Stimulated activated CD4-positive, alpha-beta T cell treated with anti-CD3 and anti-CD28 coated beads, TNF-alpha, amount 100 ng/mL, for 48 hours (primary cell): ENCODE data around the gene MELTF.

Source experiments
- DNase-seq, 3 donors: peaks; one replicate each; pipeline ENCODE4 v3.0.0-alpha.2; 2020; ENCODE audit warnings: low read depth in 3 of 3

Gene MELTF

GRCh38 chr3:196994056-196994455 lies 35.6 kb downstream of the MELTF start:
- DNase-seq = no peak

GRCh38 chr3:196992461-196993065 lies 37.1 kb downstream of the MELTF start:
- DNase-seq = no peak

DNA sequence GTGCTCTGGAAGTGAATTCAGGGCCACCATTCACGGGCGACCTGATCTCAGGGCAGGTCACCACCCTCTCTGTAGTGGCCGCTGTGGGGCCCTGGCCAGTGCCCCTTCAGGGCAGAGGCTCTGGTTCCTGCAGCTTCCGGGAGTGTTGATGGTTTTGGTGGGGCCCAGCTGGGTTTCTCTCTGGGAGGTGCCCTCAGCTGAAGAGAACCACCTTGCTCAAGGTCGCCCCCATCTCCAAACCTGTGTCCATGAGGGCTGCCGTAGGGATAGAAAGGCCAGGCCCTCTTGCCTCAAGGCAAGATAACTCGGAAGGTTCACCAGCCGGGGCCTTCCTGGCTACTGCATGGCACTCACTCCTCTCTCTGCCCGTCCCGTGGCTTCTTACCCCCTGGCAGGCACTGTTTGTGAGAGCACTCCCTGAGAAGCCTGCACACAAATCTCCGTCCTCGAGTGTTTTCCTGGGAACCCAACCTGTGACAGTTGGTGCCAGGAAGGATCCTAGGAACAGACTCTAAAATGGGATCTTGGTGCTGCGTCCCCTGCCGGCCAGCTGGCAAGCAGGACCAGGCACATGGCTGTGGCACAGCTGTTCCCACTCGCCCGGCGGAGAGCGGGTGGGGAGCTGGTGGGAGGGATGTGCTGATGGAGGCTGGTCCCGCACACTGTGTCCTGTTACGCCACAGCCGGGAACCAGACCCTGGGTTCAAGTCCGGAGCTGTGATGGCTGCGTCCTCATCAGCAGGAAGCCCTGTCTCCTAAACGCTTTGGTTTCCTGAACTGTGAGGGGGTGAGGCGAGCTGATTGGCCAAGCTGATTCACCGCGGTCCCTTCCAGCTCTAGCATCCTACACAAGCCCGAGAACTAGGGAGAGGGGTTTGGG lies 37.8 kb downstream of the MELTF start:
- no peak for DNase-seq

DNA sequence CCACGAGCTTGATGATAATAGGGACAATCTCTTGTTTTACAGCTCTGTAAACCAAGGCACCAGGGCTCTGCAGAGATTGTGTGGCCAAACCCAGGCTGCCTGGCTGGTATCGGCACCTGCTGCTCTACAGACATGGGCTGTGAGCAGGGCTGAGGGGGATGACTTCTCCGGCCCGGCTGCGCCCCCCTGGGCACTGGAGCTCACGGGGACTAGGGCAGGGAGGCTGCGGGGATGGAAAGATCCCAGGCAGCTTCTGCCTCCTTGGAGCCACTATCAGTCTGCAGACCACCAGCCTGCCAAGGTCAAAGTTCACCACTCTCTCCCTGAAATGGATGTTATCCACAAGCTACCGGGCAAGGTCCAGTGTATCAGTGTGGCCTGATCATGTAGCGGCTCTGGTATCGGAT lies 39.0 kb downstream of the MELTF start:
- no peak for DNase-seq

DNA sequence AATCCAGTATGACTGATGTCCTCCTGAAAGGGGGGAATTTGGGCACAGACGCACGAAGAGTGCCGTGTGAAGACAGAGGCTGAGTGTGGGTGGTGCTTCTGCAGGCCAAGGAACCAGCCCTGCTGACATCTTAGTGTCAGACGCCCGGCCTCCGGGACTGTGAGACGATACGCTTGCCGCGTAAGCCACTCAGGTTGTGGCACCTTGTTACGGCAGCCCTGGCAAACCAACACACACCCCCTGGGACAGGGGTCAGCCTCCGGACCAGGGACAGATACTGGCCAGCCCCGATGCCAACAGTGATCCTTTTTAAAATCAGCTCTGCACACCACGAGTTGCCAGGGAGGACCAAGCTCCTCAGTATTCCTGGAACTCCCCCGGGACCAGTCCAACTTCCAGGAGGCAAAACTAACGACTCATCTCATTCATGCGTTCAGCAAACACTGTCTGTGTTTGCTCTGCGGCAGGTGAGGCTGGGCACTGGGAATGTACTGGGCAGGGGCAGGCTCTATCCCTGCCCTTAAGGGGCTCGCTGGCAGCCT lies 39.8 kb downstream of the MELTF start:
- no peak for DNase-seq

DNA sequence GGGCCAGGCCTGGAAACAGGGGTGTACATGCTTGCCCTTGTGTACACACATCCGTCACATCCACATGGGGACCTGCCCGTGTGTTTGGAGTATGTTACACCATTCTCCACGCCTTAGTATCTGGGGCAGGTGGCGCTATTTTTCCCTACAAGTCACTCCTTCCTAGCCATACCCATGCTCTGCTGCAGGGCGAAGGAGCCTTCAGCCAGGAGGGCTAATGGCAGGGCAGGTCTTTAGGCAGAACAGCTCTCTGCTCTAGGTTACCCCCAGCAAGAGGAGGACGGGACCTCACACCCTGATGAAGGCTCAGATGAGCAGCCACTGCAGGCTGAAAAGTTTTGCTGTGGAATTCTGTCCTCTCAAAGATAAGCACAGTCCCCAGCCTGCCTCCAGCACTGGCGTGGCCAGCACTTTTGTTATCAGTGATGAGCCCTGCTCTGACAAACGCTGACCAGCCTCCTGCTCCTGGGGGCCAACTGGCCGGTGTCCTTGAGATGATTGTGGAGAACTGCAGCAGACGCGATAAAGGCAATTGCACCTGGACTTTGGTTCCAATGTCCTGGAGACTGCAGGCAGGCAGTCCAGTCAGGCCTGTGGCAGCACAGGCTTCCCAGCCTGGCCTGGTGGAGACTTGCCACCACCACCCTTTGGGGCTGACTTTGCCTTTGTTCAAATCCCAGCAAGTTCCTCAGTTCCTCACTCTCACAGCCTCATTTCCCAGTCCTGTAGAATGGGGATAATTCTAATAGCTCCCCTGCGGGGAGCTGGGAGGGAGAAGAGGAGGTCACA lies 41.2 kb downstream of the MELTF start:
- DNase-seq = no peak

- no peak for DNase-seq
Measured at GRCh38 chr3:196987022-196987421, 42.6 kb downstream of the MELTF start.

DNA sequence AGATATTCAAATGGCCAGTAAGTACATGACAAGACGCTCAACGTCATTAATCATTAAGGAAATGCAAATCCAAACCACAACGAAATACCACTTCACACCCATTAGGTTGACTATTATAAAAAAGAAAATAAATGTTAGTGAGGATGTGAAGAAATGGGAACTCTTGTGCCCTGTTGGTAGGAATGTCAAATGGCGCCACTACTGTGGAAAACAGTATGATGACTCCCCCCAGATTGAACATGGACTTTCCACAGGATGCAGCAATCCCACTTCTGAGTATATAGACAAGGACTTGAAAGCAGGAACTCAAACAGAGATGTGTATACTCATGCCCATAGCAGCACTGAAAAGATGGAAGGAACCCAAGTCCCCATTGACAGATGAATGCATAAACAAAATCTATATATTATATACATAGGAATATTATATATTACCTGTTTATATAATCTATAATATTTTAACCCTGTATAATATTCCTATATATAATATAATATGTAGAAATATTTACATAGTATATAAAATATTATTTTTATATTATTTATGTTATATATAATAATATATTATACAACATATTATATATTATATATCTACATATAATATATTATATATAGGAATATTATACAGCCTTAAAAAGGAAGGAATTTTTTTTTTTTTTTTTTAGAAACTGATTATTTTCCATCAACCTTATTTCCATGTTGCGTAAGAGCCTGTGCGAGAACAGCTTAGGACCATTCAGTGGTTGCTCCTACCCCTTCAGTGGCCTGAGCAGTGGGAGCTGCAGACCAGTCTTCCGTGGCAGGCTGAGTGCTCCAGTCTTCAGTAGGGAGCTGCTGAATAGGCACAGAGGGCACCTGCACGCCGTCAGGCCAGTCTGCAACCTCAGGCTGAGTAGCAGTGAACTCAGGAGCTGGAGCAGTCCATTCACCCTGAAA lies 43.4 kb downstream of the MELTF start:
- DNase-seq = no peak

- DNase-seq = no peak
Measured at GRCh38 chr3:196985298-196985697, 44.3 kb downstream of the MELTF start.

- DNase-seq = no peak
Measured at GRCh38 chr3:196983186-196983585, 46.4 kb downstream of the MELTF start.

DNA sequence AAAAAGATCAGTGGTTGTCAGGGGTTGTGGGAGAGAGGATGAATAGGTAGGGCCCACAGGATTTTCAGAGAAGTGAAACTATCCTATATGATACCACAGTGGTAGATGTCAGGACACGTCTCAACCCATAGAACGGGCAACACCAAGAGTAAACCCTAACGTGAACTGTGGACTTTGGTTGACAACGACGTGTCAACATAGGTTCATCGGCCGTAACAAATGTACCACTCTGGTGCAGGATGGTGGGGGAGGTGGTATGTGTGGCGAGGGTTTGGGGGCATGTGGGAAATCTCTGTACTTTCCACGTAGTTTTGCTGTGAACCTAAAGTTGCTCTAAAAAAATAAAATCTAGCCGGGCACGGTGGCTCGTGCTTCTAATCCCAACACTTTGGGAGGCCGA lies 48.0 kb downstream of the MELTF start:
- DNase-seq = no peak

- DNase-seq = no peak
Measured at GRCh38 chr3:196979545-196979944, 50.1 kb downstream of the MELTF start.

GRCh38 chr3:196976941-196977340 lies 52.7 kb downstream of the MELTF start:
- no peak for DNase-seq

DNA sequence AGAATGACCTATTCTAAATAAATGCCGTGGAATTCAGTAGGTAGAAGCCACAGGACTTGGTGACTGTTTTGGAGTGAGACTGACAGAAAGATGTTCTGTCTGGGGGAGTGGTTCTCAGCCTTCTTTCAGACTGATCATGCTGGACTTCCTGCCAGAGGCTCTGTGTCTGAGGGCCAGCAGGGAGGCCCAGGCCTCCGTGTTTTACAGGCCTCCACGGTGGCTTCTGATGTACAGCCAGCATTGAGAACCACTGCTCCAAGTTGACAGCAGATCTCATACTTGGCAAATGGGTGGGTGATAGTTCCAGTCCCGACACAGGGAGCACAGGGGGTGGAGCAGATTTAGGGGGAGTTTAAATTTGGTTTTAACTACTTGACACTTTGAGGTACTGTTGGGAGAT lies 54.3 kb downstream of the MELTF start:
- no peak for DNase-seq

- no peak for DNase-seq
Measured at GRCh38 chr3:196974661-196975060, 55.0 kb downstream of the MELTF start.

DNA sequence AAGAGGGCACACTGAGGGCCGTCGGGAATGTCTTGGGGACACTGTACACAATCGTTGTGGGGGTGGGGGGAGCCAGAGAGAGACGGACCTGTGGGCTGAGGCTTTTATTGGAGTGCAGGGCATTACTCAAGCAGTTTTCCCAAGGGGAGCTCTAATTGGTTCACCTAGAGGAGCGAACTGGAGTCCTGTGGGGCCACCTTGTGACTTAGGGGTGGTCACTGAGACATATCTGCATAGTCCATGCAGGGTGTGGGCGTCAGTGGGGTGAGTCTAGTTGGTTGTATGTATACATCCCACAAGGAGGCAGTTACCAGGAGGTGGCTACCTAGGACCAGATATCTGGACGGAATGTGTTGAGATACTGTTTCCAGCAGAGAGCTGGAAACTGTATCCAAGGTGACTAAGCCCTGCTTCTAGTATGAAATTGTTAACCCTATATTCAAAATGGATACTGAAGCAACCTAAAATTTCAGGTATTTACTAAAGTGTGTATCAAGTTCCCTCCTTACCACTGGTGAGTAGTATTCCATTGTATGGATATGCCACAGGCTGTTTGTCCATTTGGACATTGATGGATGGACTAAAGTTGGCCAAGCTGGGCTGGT lies 58.4 kb downstream of the MELTF start:
- DNase-seq = no peak

DNA sequence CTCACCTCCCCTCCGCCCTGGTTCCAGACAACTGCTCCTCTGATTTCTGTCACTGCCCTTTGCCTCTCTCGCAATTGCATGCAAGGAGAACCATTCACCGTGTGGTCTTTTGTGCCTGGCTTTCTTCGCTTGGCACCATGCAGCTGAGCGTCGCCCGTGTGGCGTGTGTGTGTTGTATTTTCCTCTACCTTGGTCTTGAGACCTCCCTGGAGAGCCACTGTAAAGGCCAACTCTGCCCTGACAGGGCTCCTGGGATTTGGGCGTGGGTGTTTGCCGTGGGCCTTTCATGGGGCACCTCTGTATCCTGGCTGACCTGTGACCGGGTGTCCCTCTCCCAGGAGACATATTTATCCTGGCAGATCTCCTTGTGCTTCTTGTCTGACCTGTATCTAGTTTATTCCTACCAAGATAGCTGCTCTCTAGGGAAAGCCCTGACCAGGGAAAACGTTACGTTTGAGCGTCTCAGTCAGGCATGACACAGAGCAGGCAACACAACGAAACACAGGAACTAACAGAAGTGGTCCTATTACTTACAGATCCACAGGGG lies 59.0 kb downstream of the MELTF start:
- no peak for DNase-seq

GRCh38 chr3:196969660-196970546 lies 59.7 kb downstream of the MELTF start:
- DNase-seq = peak; percentile 25 to 72 (median 45)

GRCh38 chr3:196969134-196969659 lies 60.4 kb downstream of the MELTF start:
- peak in 1 of 3 donors; percentile 35 for DNase-seq
